Stomach (tissue), 9 donors: ENCODE data around the gene TMCC2. TPM values are rescaled to one million over a fixed set of nuclear protein-coding genes. Genes with fewer than 3 reads are reported as not detected.
A peak's percentile ranks its signal among the peaks of the same experiment; 100 is the strongest.

Experiments
- DNase-seq, 2 donors: peaks; one replicate each; pipeline versions ENCODE4 v3.0.0 to v3.0.0-alpha.2; 2013 to 2019
- H3K27ac ChIP-seq, 5 donors: fragments of 200-600 bp in 4 of 5; sonication (generic) in 4 of 5; one replicate each; pipeline ENCODE4 v1.5.1; 2013 to 2019; ENCODE audit warnings: mild to moderate bottlenecking in 1 of 5, moderate library complexity in 1 of 5
- H3K27me3 ChIP-seq, 3 donors: fragments of 200-600 bp; sonication (generic); one replicate each; pipeline ENCODE4 v1.5.1; 2017 to 2019; ENCODE audit warnings: mixed run types in 1 of 3
- H3K36me3 ChIP-seq, 4 donors: fragments of 200-600 bp; sonication (generic); 1 replicate in 3 of 4; 2 replicates in 1 of 4; pipeline ENCODE4 v1.5.1; 2016 to 2019
- H3K4me1 ChIP-seq, 4 donors: fragments of 200-600 bp; sonication (generic); one replicate each; pipeline ENCODE4 v1.5.1; 2016 to 2019
- H3K4me3 ChIP-seq, 4 donors: fragments of 200-600 bp; sonication (generic) in 3 of 4; one replicate each; pipeline ENCODE4 v1.5.1; 2016 to 2019; ENCODE audit warnings: mild to moderate bottlenecking in 1 of 4
- H3K9me3 ChIP-seq, 4 donors: fragments of 200-600 bp; sonication (generic); one replicate each; pipeline ENCODE4 v1.5.1; 2016 to 2019
- EP300 ChIP-seq: sonication (generic); formaldehyde crosslinking; IDR thresholded peaks from one replicate; pipeline ENCODE4 v1.6.1; 2017; ENCODE audit warnings: antibody characterized with exemption
- POLR2A ChIP-seq, 4 donors: fragments of 450-650 bp; IDR thresholded peaks; one replicate each; pipeline ENCODE4 v1.6.1; 2016; ENCODE audit warnings: antibody characterized with exemption in 4 of 4, control low read depth in 2 of 4, mild to moderate bottlenecking in 1 of 4, moderate library complexity in 1 of 4
- POLR2AphosphoS5 ChIP-seq, 3 donors: sonication (generic); formaldehyde crosslinking; IDR thresholded peaks; one replicate each; pipeline ENCODE4 v1.6.1; 2016; ENCODE audit warnings: antibody characterized with exemption in 3 of 3
- WGBS, 5 donors: extraction: QIAGEN DNeasy Blood & Tissue Kit in 3 of 5; methylation state at CpG; one replicate each; pipeline versions ENCODE4 v1.1.5 to v1.1.7; 2013 to 2018; 5-methylcytosine and 5-hydroxymethylcytosine counted together
- intact Hi-C: fragments of 100-400 bp; cut with DNase I; formaldehyde crosslinking; loops from one replicate; pipeline ENCODE4 v1.15.1; 2023; ENCODE audit warnings: low total_unique reads
- polyA plus RNA-seq, 3 donors: library from polyadenylated mRNA; stranded (reverse); fragments of 200-250 nt; gene quantifications; one replicate each; pipeline ENCODE4 v1.2.3, GENCODE V29; 2013
- total RNA-seq, 5 donors: library from RNA; depleted of rRNA; stranded (reverse); fragments of >200 nt; gene quantifications; one replicate each; pipeline versions ENCODE4 v1.1.0 to v1.2.3, GENCODE V29; 2014 to 2016
- TF ChIP-seq, protein P1 (sequence below), 7 experiments: fragments of 450-650 bp in 4 of 7; fragments of 200-600 bp in 3 of 7; sonication (generic) in 3 of 7; IDR thresholded peaks; one replicate each; pipeline ENCODE4 v1.5.1; 2016 to 2019; ENCODE audit warnings: antibody characterized with exemption in 7 of 7, control low read depth in 2 of 7, mild to moderate bottlenecking in 1 of 7
- donor health status: healthy with polysubstance abuse.
- donor health status: Bipolar disorder and iron deficiency.
- donor health status: healthy.

The TMCC2 gene
- total and polyA plus RNA-seq, 8 donors = 0.45 to 3.1 (median 1.5) TPM; not detected in 2

DNA sequence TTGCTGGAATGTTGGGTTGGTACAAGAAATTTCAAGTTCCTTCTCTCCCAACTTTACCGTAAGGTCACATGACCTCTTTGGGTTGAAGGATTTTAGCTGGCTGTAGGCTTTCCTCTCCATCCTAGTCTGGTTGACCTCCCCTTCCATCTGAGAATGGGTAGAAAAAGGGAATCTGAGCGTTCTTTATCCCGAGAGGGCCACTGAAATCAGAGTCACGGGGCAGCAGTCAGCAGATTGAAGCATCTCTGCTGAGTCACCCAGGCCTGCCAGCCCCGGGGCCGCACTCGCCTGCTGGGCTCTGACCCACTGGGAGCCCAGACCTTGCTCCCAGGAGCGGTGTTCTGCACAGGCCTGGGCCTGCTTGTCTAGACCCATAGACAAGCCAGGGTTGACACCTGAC, 31.0 kb downstream of the TMCC2 start:
- WGBS, 5 donors = 82 to 89% (median 84%) methylated on average over 8 of the region's 8 CpGs
- intact Hi-C loops = loop anchor here (10.0 kb wide), 2 partner anchors 134 to 284 kb away; partner anchors contain the start of gene RBBP5

DNA sequence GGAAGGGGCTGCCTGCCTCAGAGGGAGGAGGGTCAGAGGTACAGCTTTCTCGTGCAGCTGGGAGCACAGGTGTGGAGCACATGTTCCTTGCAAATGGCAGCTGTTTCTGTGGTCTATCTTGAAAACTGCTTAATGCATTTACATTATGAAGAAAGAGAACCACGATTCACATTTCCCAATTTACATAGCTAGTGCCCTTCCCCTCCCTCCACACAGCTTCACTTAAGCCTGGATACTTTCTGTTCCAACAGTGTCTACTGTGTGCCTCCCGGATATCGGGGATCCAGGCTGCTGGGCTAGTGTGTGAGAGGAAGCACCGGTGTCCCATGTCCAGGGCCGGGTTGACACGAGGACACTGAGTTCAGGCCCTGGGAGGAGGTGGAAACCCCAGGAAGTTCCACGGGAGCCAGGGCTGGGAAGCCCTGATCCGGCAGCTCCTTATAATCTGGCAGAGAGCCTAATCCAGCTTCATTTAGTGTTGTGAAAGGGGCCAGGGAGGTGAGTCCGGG, 31.6 kb downstream of the TMCC2 start:
- H3K4me3 ChIP-seq = no peak overlapping the region
- no peak for DNase-seq
- H3K27ac ChIP-seq = peak overlapping the region in 2 of 5 donors; percentile 4 to 18
- intact Hi-C loops = loop anchor here (10.0 kb wide), 2 partner anchors 135 to 285 kb away; partner anchors contain the start of gene RBBP5
- no peaks in the 10 kb centered on the region for H3K36me3 ChIP-seq
- H3K4me1 ChIP-seq = peaks cover 11 to 45% (median 23%) of the 10 kb centered on the region in 4 donors
- 22 to 38% (median 29%) methylated on average over 10 of the region's 10 CpGs for WGBS, 5 donors
- no peaks in the 10 kb centered on the region for H3K9me3 ChIP-seq
- H3K27me3 ChIP-seq = no peaks in the 10 kb centered on the region
- TF ChIP-seq, protein P1, sequence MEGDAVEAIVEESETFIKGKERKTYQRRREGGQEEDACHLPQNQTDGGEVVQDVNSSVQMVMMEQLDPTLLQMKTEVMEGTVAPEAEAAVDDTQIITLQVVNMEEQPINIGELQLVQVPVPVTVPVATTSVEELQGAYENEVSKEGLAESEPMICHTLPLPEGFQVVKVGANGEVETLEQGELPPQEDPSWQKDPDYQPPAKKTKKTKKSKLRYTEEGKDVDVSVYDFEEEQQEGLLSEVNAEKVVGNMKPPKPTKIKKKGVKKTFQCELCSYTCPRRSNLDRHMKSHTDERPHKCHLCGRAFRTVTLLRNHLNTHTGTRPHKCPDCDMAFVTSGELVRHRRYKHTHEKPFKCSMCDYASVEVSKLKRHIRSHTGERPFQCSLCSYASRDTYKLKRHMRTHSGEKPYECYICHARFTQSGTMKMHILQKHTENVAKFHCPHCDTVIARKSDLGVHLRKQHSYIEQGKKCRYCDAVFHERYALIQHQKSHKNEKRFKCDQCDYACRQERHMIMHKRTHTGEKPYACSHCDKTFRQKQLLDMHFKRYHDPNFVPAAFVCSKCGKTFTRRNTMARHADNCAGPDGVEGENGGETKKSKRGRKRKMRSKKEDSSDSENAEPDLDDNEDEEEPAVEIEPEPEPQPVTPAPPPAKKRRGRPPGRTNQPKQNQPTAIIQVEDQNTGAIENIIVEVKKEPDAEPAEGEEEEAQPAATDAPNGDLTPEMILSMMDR (IDR thresholded peaks at IDR 0.05) = no peak
- TF ChIP-seq POLR2AphosphoS5 (IDR thresholded peaks at IDR 0.05) (no peak), POLR2A (IDR thresholded peaks at IDR 0.05) (no peak), EP300 (no peak)

More for the DNA sequence above, 31.0 kb downstream of the TMCC2 start:
- Histone ChIP-seq H3K4me1 (peaks cover 11 to 45% (median 23%) of the 10 kb centered on the region in 4 donors), H3K4me3 (no peak overlapping the region), H3K9me3 (no peaks in the 10 kb centered on the region), H3K27ac (no peak overlapping the region), H3K36me3 (no peaks in the 10 kb centered on the region), H3K27me3 (no peaks in the 10 kb centered on the region)
- DNase-seq = no peak
- TF ChIP-seq EP300 = no peak
- no peak for TF ChIP-seq POLR2A (IDR thresholded peaks at IDR 0.05)
- TF ChIP-seq, protein P1 (IDR thresholded peaks at IDR 0.05) = no peak
- TF ChIP-seq POLR2AphosphoS5 (IDR thresholded peaks at IDR 0.05) = no peak

GRCh38 chr1:205259998-205260397, 32.3 kb downstream of the TMCC2 start:
- no peaks in the 10 kb centered on the region for H3K27me3 ChIP-seq
- intact Hi-C loops = loop anchor here (10.0 kb wide), 2 partner anchors 135 to 285 kb away; partner anchors contain the start of gene RBBP5
- H3K27ac ChIP-seq = peak overlapping the region in 1 of 5 donors; percentile 4
- no peak overlapping the region for H3K4me3 ChIP-seq
- 30 to 67% (median 48%) methylated on average over 1 of the region's 1 CpG for WGBS, 5 donors
- DNase-seq = no peak
- TF ChIP-seq POLR2A (IDR thresholded peaks at IDR 0.05) = no peak
- no peaks in the 10 kb centered on the region for H3K9me3 ChIP-seq
- no peaks in the 10 kb centered on the region for H3K36me3 ChIP-seq
- peaks cover 11 to 45% (median 23%) of the 10 kb centered on the region in 4 donors for H3K4me1 ChIP-seq

GRCh38 chr1:205260948-205261732, 33.4 kb downstream of the TMCC2 start:
- intact Hi-C loops = no loop called here
- WGBS, 5 donors = 54 to 71% (median 62%) methylated on average over 8 of the region's 8 CpGs
- Histone ChIP-seq H3K9me3 (no peaks in the 10 kb centered on the region), H3K27ac (no peak overlapping the region), H3K36me3 (no peaks in the 10 kb centered on the region), H3K27me3 (no peaks in the 10 kb centered on the region), H3K4me3 (no peak overlapping the region), H3K4me1 (peaks cover 11 to 40% (median 20%) of the 10 kb centered on the region in 4 donors)
- no peak for DNase-seq
- TF ChIP-seq POLR2A (IDR thresholded peaks at IDR 0.05) (no peak), EP300 (no peak), POLR2AphosphoS5 (IDR thresholded peaks at IDR 0.05) (no peak)
- TF ChIP-seq, protein P1 (IDR thresholded peaks at IDR 0.05) = no peak
